EL (cell line): ENCODE results near the gene LRRK2.
A peak's percentile ranks its signal among the peaks of the same experiment; 100 is the strongest.
"Not testable (repeated sequence)": the region's sequence is repeated elsewhere in the genome, so short reads cannot be mapped to it uniquely, and the experiment has no call there.

Source experiments
- DNase-seq: peaks from one replicate; pipeline ENCODE4 v3.0.0-alpha.2; 2016

The LRRK2 gene

DNA sequence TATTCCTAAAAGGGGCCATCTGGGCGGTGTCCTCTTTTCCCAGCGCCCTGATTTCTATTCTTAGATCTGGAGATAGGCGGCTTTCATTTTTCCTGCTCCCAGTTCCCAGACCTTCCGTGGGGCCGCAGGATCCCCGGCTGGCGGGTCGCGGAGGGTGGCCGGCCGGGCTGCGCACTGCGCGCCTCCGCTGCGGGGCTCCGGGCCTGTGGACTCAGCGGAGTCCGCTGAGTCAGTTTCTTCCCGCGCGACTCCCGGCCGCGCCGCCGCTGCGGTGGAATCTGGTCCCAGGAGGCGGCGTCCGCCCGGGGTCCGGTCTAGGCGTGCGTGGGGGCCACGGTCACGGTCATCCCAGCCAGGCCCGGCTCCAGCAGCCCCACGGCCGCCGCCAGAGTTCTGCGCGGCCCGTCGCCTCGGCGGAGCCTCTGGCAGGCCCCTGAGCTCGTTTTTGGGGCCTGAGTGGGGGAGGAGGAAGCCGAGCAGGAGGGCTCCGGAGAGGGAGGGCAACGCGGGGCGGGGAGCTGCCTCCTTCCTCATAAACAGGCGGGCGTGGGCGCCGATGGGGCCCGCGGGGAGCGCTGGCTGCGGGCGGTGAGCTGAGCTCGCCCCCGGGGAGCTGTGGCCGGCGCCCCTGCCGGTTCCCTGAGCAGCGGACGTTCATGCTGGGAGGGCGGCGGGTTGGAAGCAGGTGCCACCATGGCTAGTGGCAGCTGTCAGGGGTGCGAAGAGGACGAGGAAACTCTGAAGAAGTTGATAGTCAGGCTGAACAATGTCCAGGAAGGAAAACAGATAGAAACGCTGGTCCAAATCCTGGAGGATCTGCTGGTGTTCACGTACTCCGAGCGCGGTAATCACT, at the start of gene LRRK2:
LRRK2 (plus strand) TSS at position 559 of the 853 bp plus-strand sequence; CDS start at position 694, 135 bp downstream.
- peak; percentile 62 for DNase-seq

DNA sequence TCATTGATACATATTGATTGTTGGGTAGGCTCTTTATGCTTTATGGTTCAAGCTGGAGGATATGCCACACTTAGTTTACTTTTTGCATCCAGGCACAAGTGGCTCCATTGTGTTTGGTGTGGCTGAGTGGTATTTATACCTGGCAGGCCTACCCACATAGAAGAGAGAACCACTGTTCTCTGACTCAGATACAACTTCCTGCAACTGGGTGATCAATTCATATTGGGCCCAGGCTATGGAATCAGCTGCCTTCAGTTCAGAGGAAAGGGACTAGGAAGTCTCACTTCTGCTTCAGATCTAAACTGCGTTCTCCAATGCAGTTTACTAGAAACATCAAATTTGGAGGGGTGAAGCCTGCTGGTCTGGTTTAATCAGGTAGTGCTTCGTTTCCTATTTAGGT, 49.8 kb upstream of the LRRK2 start:
- DNase-seq = no peak

DNA sequence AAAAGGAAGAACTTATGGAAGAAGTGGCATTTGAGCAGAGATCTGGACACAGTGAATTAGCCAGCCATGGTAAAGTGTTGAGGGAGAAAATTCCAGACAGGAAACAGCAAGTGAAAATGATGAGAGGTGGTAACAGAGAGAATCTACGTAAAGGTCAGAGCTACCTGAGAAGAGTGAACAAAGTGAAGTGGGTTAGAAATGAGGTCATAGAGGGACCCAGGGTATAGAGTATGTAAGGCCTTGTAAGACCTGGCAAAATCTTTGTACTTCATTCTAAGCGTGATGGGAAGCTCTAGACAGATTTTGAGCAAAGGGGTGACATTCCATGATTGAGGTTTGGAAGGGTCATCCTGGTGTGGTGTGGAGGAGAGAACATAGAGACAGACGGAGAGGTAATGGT, 49.3 kb upstream of the LRRK2 start:
- no peak for DNase-seq

DNA sequence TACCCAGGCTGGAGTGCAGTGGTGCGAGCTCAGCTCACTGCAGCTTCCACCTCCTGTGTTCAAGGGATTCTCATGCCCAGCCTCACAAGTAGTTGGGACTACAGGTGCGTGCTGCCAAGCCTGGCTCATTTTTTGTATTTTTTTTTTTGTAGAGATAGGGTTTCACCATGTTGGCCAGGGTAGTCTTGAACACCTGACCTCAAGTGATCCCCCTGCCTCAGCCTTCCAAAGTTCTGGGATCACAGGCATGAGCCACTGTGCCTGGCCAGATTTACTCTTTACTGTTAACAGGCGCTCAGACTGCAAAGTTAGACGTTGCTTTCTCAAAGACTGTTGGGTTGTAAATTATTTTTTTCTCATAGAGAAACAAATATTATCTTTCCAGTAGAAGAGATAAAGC, 46.1 kb upstream of the LRRK2 start:
- DNase-seq = no peak

DNA sequence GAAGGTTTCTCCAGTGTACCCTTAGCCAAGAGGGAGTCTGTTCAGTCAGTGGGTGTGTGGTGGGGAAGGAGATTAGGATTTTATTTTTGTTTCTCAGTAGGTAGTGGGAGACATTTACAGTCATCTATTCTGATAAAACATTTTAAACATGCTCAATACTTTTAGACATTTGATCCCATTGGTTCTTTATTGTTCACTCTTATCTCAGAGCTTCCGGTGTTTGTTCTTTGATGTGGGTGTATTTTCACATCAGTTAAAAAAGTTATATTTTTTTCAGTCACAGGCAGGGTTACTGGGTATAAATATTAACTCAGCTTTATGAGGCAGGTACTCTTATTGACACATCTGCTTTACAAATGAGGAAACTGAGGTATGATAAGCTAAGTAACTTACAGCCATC, 43.3 kb upstream of the LRRK2 start:
- DNase-seq = no peak

DNA sequence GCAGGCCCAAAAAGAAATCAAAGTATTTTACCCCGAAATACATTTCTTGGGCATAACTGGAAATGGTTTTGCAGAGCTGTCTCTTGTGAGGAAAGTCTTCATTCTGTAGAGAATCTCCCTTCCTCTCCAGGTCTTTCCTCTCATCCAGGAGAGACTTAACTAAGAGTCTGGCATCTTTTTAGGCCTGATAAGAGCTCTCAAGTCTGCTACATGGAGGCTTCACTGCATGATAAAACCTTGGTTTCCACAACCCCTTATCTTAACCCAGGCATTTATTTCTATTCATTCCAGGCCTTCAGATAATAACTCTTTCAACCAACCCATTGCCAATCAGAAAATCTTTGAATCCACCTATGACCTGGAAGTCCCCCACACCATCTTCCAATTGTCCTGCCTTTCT, 41.1 kb upstream of the LRRK2 start:
- no peak for DNase-seq

DNA sequence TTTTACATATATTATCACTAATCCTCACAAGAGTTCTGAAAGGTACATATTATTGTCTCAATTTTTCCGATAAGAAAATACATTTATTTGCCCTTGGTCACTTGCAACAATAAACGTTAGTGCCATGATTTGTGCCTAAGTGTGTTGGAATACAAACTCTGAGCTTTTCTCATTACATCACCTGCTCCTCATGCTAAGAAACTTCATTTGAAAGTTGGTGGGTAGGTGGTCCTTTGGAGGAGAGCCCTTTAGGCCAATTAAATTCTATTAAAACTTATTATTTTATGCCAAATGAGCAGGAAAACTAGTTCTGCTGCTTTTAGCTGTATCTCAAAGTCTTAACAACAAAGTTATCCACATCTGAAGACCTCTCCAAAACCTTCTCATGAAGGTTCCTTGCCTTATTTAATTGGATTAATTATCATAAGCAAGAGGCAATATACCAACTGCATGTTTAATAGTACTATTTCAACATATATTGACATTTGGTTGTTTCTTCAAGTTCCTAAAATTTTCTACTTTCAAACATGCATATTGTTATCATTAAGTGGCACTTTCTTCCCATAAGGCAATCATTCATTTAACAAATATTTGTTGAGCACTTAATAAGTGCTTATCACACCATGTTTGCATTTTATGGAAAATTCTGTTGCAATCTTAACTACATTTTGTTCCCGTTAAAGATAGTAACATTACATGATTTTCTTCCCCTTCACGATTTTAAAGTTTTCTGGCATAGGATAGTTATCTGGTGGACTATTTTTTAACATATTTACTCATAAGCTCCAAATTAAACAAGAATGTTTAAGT, 40.1 kb upstream of the LRRK2 start:
- DNase-seq = no peak

DNA sequence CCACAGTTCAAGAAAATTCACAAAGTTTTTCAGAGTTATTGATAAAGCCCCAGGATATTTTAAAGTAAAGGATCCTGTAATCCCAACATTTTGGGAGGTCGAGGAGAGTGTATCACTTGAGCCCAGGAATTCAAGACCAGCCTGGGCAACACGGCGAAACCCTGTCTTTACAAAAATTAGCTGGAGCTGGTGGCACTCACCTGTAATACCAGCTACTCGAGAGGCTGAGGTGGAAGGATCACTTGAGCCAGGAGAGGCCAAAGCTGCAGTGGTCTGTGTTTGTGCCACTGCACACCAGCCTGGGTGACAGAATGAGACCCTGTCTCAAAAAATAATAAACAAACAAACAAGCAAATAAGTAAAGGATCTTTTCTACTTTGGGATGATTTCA, 39.5 kb upstream of the LRRK2 start:
- no peak for DNase-seq

DNA sequence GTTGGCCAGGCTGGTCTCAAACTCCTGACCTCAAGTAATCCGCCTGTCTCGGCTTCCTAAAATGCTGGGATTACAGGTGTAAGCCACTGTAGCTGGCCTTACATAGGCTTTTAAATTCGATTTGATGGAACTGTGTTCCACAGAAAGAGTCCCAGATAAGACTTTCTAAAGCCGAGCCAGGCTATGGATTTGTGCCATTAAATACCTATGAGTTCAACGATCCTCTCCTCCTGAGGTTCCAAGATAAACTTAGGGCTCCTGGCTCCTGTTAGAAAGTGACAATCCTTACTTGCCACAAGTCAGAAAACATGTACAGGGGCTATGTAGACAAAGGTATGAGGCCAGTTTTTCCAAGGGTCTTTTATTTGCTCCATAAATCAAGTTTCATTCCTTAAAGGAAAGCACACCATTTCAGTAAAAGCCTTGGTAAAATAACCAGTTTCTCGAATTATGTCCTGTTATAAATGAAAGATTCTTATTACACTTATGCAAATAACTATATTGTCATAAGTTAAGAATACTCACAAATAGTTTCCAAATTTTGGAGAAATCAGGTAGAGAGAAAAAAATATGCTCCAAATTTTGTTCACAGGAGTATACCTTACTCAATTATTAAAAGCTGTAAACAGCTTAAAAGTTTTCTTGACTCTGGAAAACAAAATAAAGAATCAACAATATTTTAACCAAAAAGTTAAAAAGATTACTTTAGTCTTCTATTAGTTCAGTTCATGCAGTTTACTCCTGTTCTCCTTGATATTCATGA, 36.1 kb upstream of the LRRK2 start:
- DNase-seq = no peak

DNA sequence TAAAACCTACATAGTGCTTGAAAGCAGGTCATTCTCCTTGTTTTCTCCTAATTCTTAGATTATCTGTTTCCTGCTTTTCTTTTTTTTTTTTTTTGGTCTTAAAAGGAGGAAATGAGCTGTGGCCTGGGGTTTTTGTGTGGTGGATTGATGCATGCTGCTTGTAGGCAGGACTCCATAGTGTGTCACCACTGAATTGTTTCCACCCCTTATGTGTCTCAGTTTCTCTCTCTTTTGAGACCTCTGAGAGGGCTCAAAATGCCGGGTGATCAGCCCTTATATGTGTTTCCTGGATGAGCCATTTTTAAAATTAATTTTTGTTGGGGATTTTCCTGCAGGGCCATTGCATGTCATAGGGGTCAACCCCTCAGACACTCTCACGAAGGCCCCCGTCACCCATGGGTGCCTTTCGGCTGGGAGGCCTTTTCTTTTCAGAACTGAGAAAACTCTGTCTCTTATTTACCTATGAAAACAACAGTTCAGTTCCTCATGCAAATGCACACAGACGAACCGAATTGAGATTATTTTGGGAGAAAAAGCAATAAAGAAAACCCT, 32.0 kb upstream of the LRRK2 start:
- DNase-seq = no peak

DNA sequence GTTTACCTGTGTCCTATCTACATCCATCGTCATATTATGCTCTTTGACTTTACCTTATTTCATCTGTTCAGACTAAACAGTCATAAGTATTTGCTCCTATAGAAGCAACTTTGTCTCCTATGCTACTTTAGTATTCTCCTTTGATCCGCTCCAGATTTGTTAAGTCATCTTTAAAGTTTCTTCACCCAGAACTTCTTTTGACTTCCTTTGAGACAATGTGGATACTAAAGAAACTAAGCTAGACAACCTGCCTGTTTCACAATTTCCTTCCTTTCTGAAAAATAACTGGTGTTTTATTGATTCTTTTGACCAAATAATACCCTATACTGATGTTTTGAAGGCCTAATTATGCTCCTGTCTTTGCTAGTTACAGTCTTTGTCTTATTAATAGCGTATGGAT, 30.0 kb upstream of the LRRK2 start:
- DNase-seq = no peak

DNA sequence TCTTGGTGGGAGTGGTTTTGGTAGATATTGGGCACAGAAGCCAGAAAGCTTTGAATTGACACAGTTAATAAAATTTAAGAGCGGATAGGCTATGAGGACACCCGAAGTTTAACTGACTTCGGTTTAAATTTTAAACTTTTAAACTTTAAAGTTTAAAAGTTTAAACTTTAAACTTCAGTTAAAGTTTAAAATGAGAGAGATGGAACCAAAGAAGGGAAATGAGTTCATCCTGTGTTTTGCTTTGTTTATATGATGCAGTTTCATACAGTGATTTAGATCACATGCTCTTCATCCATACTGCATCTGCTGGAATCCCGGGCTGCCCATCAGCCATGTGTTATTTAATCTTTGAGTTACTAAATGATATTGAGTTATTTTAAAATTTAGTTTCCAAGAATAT, 27.2 kb upstream of the LRRK2 start:
- DNase-seq = no peak

DNA sequence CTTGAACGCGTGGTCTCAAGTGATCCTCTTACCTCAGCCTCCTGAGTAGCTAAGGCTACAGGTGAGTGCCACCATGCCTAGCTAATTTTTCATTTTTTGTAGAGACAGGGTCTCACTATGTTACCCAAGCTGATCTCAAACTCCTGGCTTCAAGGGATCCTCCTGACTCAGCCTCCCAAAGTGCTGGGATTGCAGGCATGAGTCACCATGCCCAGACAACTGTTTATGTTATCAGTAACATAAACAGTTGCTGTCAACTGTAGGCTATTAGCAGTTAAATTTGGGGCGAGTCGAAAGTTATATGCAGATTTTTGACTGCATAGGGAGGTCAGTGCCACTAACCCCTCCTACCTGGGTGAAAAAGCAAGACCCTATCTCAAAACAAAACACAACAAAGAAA, 26.2 kb upstream of the LRRK2 start:
- peak; percentile 6 for DNase-seq

DNA sequence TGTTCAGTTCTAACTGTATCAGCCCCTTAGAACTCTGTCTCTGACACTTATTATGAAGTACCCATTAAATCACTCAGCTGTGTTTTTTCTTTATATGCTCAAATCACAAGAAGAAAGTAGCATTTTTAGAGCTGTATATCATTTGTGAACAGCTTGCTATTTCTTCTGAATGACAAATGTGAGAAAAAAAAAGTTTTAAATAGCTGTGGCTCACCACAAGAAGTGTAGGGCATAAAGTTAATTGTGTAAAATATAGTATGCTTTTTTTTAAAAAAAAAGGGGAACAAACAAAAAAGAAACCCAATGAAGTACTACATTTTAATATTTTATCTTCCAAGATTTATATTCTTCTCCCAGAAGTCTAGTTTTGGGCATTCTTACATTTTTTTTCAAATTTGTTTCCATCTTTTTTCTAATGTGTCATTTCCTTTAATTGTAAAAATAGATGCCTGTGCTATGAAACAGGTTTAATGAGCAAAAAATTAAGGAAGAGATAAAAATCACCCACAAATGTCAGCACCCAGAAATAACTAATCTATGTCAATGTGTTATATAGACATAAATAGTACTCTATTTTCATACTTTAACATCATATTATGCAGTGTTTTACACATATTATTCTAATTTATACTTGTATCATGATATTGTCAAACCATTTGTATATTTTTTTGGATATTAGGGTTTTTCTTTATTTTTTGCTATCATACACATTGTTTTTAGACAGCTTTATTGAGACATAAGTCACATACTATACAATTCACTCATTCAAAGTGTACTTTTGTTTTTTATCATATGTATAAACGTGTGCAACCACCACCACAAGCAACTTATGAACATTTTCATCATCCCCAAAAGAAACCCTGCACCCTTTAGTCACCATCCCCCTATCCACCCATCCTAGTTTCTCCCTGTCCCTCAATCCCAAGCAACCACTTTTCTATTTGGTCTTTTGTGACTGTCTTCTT, 22.4 kb upstream of the LRRK2 start:
- DNase-seq = no peak

DNA sequence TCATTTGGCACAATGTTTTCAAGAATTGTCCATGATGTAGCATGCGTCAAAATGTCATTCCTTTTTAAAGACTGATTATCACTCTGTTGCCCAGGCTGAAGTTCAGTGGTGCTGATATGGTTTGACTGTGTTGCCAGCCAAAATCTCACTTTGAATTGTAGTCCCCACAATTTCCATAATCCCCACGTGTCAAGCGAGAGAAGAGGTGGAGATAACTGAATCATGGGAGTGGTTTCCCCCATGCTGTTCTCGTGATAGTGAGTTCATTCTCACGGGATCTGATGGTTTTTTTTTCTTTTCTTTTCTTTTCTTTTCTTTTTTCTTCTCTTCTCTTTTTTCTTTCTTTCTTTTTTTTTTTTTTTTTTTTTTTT, 21.8 kb upstream of the LRRK2 start:
- DNase-seq = no peak

DNA sequence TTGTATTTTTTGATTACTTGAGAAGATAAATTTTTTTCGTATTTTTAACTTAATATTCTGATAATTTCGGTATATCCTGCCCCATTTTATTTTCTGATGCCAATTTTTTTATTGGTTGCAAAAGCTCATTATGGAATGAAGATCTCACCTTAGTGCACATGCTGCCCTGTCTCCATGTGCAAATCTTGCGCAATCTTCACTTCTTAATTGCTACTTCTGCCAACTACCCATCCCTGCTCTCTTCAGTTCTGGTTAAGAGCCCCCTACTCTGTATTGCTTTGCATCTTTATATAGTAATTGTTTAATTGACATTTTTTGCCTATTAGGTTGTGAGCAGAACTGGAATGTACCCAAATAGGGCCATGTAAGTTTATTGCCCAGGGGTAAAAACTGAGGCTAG, 20.5 kb upstream of the LRRK2 start:
- no peak for DNase-seq

DNA sequence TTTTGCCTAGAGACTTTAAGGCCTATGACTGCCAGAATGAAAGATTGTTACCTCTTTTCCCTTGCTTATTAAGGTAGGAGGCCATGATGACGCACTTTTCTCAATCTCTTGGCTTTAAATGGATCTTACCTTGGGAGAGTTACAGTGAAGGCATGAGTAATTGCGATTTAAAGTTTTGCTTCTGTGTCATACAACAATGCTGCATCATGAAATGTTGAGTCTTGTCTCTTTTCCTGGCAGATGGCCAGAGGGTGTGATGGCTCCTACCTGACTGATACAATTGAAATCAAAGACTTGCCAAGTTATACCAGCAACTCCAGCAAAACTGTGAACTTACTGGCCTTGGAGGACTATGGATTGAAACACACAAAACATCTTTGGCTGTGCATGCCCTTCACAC, 17.2 kb upstream of the LRRK2 start:
- no peak for DNase-seq

DNA sequence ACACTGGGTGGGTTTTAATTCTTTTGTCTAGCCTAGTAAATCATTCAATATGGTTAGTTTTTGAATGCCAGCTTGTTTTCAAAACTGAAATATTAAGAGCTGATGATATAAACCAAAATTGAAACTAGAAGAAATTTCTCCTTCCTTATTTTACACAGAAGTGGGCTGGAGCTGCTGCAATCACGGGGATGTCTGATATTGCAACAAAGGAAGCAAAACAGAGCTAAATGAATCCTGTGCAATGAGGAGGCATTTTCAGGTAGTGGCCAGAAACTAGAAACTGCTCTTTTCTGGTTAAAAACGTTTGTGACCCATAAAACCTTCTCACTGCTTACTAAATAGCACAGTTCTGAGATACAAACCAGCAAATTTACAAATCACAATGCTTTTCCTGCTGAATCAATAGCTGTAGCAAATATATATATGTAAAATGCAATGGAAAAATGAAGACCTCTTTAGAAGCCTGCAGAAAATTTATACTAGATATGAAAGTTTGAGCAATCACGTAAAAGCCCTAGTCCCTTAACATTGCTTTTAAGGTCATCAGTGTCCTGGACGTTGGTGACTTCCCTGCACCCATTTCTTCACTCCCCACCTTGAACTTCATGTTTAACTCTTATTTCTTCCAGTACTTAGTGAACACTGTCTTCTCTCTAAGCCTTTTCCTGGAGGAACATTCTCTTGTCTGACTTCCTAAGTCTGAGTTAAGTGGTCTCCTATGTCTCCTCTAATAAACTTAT, 15.9 kb upstream of the LRRK2 start:
- no peak for DNase-seq

DNA sequence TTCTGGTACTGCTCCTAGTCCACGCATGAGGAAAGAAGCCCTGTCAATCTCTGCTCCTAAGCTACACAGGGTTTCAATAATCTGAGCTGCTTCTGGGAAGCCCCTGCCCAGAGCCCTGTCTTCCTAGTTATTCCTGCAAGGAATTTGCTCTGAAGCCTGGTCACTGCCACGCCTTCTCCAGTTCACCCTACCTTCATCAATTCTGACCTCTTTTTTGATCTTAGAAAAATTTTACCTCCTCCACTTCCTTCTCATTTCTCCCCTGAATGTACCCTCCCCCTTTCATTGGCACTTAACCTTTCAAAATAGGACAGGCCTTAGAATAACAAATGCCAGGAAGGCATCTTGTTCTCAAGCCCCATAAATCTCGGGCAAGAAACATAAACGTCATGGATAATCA, 14.9 kb upstream of the LRRK2 start:
- no peak for DNase-seq

DNA sequence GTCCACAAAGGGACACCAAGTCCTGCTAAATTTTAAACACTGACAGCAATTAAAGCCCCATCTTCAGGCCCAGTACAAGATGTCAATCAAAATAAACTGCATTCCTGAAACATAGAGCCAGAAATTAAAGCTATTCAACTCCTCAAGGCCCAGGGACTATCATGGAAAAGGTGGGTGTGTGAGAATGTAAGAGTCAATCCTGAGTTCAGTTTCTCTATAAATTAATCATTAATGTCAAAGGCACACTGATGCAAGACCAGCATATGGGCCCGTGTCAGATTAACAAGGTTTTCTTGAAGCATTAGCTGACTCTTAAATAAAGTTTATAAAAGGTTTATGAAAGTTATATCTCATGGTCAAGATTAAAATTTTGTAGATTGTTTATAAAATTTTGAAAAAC, 13.6 kb upstream of the LRRK2 start:
- DNase-seq = not testable (repeated sequence)

DNA sequence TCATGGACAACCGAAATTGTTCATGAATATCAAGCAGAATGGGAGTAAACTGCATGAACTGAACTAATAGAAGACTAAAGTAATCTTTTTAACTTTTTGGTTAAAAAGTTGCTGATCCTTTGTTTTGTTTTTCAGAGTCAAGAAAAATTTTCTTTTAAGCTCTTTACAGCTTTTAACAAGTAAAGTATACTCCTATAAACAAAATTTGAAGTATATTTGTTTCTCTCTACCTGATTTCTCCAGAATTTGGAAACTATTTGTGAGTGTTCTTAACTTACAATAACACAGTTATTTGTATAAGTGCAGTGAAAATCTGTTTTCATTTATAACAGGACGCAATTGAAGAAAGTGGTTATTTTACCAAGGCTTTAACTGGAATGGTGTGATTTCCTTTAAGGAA, 12.2 kb upstream of the LRRK2 start:
- no peak for DNase-seq
